Spleen (tissue), 7 donors: ENCODE data around the gene RAB3B.

Experiments used
- CTCF ChIP-seq, 11 experiments: fragments of 200-600 bp in 7 of 11; fragments of 450-650 bp in 4 of 11; sonication (generic) in 4 of 11; IDR thresholded peaks in 8 of 11; conservative IDR thresholded peaks in 3 of 11; 1 replicate in 7 of 11; 2 replicates in 4 of 11; pipeline versions ENCODE4 v1.4.0 to v1.8.0; 2016 to 2021; ENCODE audit warnings: antibody characterized with exemption in 11 of 11, inconsistent platforms in 4 of 11, mild to moderate bottlenecking in 1 of 11
- POLR2A ChIP-seq, 3 donors: fragments of 450-650 bp; IDR thresholded peaks; one replicate each; pipeline ENCODE4 v1.5.1; 2017; ENCODE audit warnings: antibody characterized with exemption in 3 of 3, mild to moderate bottlenecking in 1 of 3
- POLR2AphosphoS5 ChIP-seq, 3 donors: sonication (generic); formaldehyde crosslinking; IDR thresholded peaks; one replicate each; pipeline ENCODE4 v1.5.1; 2017; ENCODE audit warnings: antibody characterized with exemption in 3 of 3
- donor health status: DM: no; HTN: no; CAD: no; lungs with moderate emphysema.
- donor health status: DM: no; HTN: no; CAD: no.
- donor health status: DM: no; HTN: no; CAD: no.

GRCh38 chr1:51964309-51964696 is 26.2 kb downstream of the RAB3B start:
- no peak for TF ChIP-seq POLR2A (IDR thresholded peaks at IDR 0.05)
- no peak for TF ChIP-seq CTCF (IDR thresholded peaks at IDR 0.05 in 8 of 11, conservative IDR thresholded peaks at IDR 0.05 in 3 of 11)
- TF ChIP-seq POLR2AphosphoS5 (IDR thresholded peaks at IDR 0.05) = no peak
